ENCODE measurements around the gene RAC3.

GRCh38 chr17:82060001-82060380 lies 28.5 kb downstream of the RAC3 start:
- TF ChIP-seq EP300 (IDR thresholded peaks at IDR 0.05; ENCODE audit: low read depth) (no peak), POLR2AphosphoS5 (IDR thresholded peaks at IDR 0.05) (no peak)

All from transverse colon (tissue), 3 donors.